ENCODE results near the gene ZYX. TPM values are rescaled to one million over a fixed set of nuclear protein-coding genes. Genes with fewer than 3 reads are reported as not detected.

The ZYX gene
- total RNA-seq, 1 experiment from 2014 or later = 260 TPM

DNA sequence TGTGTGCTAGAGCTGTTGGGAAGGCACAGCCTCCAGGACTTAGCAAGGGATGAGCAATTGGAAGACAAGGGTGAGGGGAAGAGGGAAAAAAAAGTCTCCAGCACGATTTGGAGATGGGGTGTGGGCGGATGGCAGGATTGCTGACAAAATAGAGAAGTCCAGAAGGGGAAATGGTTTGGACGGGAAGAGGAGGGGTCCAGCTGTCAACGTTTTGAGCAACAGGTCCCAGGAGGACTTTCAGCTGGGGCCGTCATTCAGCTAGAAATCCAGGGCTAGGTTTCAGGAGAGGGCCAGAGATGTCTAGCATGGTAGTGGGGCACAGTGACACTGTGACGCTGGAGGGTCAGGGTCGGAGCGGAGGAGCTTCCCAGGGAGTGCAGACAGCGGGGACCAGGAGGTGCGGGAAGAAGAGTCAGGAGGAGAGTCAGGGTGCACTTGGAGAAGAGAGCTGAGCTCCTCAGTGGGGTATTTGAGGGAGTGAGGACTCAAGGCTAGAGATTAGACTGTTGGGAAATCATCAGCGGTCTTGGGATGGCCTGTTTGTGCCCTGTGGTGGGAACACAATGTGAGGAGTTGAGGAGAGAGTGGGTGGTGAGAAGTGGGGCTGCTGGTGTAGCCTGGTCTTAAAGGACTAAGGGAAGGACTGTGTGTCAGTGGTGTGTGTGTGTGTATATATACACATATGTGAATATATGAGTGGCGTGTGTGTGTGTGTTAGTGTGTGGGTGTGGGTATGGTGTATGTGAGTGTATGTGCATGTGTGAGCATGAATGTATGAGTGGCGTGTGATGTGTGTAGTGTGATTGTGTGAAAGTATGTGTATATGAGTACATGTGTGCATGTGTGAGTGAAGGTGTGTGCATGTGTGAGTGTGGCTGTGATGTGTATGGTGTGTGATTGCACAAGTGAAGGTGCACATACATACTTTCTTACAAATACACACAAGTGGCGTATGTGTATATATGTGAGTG, 3.8 kb downstream of the ZYX start:
- intact Hi-C loops (cut with micrococcal nuclease) = loop anchor here (5.0 kb wide), 1 partner anchor 517 kb away; the partner anchor contains the start of gene TCAF1
- peaks cover 13% of the 10 kb centered on the region for H3K4me1 Mint-ChIP-seq (ENCODE audit: insufficient read depth, unreplicated experiment)
- H3K4me3 Mint-ChIP-seq (ENCODE audit: unreplicated experiment) = no peak overlapping the region
- no peaks in the 10 kb centered on the region for H3K27me3 Mint-ChIP-seq (ENCODE audit: insufficient read depth, unreplicated experiment)
- TF ChIP-seq, protein P1, sequence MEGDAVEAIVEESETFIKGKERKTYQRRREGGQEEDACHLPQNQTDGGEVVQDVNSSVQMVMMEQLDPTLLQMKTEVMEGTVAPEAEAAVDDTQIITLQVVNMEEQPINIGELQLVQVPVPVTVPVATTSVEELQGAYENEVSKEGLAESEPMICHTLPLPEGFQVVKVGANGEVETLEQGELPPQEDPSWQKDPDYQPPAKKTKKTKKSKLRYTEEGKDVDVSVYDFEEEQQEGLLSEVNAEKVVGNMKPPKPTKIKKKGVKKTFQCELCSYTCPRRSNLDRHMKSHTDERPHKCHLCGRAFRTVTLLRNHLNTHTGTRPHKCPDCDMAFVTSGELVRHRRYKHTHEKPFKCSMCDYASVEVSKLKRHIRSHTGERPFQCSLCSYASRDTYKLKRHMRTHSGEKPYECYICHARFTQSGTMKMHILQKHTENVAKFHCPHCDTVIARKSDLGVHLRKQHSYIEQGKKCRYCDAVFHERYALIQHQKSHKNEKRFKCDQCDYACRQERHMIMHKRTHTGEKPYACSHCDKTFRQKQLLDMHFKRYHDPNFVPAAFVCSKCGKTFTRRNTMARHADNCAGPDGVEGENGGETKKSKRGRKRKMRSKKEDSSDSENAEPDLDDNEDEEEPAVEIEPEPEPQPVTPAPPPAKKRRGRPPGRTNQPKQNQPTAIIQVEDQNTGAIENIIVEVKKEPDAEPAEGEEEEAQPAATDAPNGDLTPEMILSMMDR (IDR thresholded peaks at IDR 0.05; ENCODE audit: unreplicated experiment) = no peak
- CTCF ChIA-PET = interaction anchor here (0.6 to 1.6 kb wide), 6 partner anchors 13 to 145 kb away, joined by 3 to 7 read pairs (median 4); no protein-coding TSS in a partner anchor
- no peak for DNase-seq (ENCODE audit: unreplicated experiment)
- POLR2A ChIA-PET = interaction anchor here (1.0 to 1.5 kb wide), 5 partner anchors 8 to 47 kb away, joined by 3 to 6 read pairs (median 3); no protein-coding TSS in a partner anchor
- H3K36me3 Mint-ChIP-seq (ENCODE audit: insufficient read depth, unreplicated experiment) = peaks cover 31% of the 10 kb centered on the region
- H3K27ac Mint-ChIP-seq (ENCODE audit: low read depth, unreplicated experiment) = no peak overlapping the region
- H3K9me3 Mint-ChIP-seq (ENCODE audit: unreplicated experiment) = no peaks in the 10 kb centered on the region
- no TSS peak for BruUV-seq (replicated peaks)

DNA sequence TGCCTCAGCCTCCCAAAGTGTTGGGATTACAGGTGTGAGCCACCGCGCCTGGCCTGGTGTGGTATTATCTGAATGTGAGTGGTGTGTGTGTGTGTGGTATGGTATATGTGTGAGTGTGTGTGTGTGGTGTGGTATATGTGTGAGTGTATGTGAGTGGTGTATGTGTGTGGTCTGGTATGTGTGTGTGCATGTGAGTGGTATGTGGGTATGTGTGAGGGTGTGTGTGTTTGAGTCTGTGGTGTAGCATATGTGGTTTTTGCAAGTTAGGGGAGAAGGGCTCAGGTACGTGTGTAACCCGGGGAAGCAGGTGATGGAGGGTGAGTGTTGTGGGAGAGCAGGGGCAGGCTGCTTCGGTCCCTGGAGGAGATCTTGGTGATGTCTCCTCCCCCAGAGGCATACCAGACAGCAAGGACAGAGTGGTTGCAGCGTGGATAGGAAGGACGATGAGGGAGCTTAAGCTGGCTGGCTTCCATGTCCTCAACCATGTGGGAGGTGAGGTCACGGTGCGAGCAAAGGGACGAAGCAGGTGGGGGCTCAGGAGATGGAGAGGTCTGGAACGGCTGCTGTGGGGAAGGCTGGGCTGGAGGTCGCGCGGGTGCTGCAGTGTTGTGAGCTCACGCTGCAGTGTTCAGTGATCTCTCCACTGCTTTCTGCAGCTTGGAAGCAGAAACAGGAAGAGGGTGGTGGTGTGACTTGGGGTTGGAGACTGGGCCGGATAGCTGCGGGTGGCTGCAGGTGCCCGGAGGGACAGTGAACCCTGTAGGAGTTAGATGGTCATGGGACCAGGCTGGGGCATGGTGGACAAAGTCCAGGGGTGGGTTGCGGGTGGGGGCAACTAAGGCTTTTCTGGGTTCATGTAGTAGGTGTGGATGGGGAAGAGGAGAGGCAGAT, 5.0 kb downstream of the ZYX start:
- CTCF ChIA-PET = interaction anchor here (0.6 to 1.0 kb wide), 5 partner anchors 30 to 145 kb away, joined by 3 to 5 read pairs (median 3); no protein-coding TSS in a partner anchor
- Mint-ChIP-seq H3K4me3 (ENCODE audit: unreplicated experiment) (no peak overlapping the region), H3K27me3 (ENCODE audit: insufficient read depth, unreplicated experiment) (no peaks in the 10 kb centered on the region), H3K36me3 (ENCODE audit: insufficient read depth, unreplicated experiment) (peaks cover 33% of the 10 kb centered on the region), H3K9me3 (ENCODE audit: unreplicated experiment) (no peaks in the 10 kb centered on the region), H3K4me1 (ENCODE audit: insufficient read depth, unreplicated experiment) (peaks cover 16% of the 10 kb centered on the region), H3K27ac (ENCODE audit: low read depth, unreplicated experiment) (no peak overlapping the region)
- TF ChIP-seq, protein P1 (IDR thresholded peaks at IDR 0.05; ENCODE audit: unreplicated experiment) = no peak
- no TSS peak for BruUV-seq (replicated peaks)
- POLR2A ChIA-PET = no interaction called here
- intact Hi-C loops (cut with micrococcal nuclease) = no loop called here
- DNase-seq (ENCODE audit: unreplicated experiment) = no peak

DNA sequence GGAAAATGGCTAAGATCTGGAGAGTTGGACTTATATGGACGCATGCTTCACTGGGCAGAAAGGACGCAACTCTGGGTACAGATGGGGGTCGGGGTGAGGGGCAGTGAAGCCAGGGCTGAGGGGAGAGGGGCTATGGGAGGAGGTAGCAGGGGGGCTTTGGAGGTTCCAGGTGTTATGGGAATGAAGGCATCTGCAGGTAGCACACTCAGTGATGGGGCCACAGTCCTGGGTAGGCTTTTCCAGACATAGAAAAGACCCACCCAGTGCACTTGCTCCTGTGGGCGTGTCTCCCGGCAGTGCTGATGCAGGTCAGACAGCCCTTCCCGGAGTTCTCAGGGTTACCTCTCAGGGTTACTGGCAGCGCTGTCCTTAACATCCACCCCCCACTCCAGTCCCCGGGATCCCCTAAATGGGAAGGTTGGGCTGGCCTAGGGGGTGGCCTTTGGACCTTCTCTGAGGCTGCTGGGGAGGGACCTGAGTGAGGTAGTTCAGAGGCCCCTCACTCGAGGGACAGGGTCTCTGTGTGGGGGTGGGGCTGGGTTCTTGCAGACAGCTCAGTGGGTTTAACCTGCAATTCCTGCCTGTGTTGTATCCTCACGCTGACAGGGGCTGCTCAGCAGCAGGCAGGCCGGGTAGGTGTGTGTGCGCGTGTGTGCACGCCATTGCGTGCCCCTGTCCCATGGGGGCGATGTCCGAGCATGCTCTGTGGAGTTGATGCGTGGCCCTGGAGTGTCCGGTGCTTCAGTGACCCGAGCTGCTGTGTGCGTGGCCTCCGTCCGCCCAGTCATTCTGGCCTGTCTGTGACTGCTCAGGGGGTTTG, 6.2 kb downstream of the ZYX start:
- peaks cover 16% of the 10 kb centered on the region for H3K4me1 Mint-ChIP-seq (ENCODE audit: insufficient read depth, unreplicated experiment)
- CTCF ChIA-PET = interaction anchor here (0.7 to 1.1 kb wide), 3 partner anchors 29 to 127 kb away, joined by 3 to 5 read pairs (median 4); partner anchors contain the start of gene GSTK1
- POLR2A ChIA-PET = no interaction called here
- no peak overlapping the region for H3K27ac Mint-ChIP-seq (ENCODE audit: low read depth, unreplicated experiment)
- H3K36me3 Mint-ChIP-seq (ENCODE audit: insufficient read depth, unreplicated experiment) = peaks cover 43% of the 10 kb centered on the region
- H3K27me3 Mint-ChIP-seq (ENCODE audit: insufficient read depth, unreplicated experiment) = no peaks in the 10 kb centered on the region
- intact Hi-C loops (cut with micrococcal nuclease) = no loop called here
- no TSS peak for BruUV-seq (replicated peaks)
- H3K4me3 Mint-ChIP-seq (ENCODE audit: unreplicated experiment) = no peak overlapping the region
- DNase-seq (ENCODE audit: unreplicated experiment) = no peak
- H3K9me3 Mint-ChIP-seq (ENCODE audit: unreplicated experiment) = no peaks in the 10 kb centered on the region
- TF ChIP-seq, protein P1 (IDR thresholded peaks at IDR 0.05; ENCODE audit: unreplicated experiment) = no peak

Data from MCF 10A (cell line).